SK-N-SH treated with all-trans-retinoic acid at 6 μM for 48 hours (cell line): Measurements from ENCODE around the gene PLEKHM3.

ENCODE experiments used
- ARNTL ChIP-seq: fragments of 450-650 bp; formaldehyde crosslinking; IDR thresholded peaks from 2 replicates; pipeline ENCODE4 v1.5.0; 2020; ENCODE audit warnings: low read depth, mild to moderate bottlenecking, moderate library complexity, borderline replicate concordance
- ESRRG ChIP-seq: fragments of 250-450 bp; sonication (Bioruptor Pico); IDR thresholded peaks from 2 replicates; pipeline ENCODE4 v1.6.1; 2021; ENCODE audit warnings: mild to moderate bottlenecking
- RARB ChIP-seq: fragments of 250-450 bp; sonication (Bioruptor Pico); IDR thresholded peaks from 2 replicates; pipeline ENCODE4 v1.8.0; 2021; ENCODE audit warnings: mild to moderate bottlenecking, moderate library complexity
- TCF4 ChIP-seq: fragments of 250-450 bp; sonication (Bioruptor Pico); IDR thresholded peaks from 2 replicates; pipeline ENCODE4 v1.8.0; 2021; ENCODE audit warnings: mild to moderate bottlenecking, moderate library complexity, borderline replicate concordance
- ZC3H10 ChIP-seq: fragments of 250-450 bp; sonication (Bioruptor Pico); IDR thresholded peaks from 2 replicates; pipeline ENCODE4 v1.5.1; 2021; ENCODE audit warnings: mild to moderate bottlenecking, moderate library complexity
- ZFP3 ChIP-seq: fragments of 250-450 bp; sonication (Bioruptor Pico); IDR thresholded peaks from 2 replicates; pipeline ENCODE4 v1.5.0; 2020; ENCODE audit warnings: mild to moderate bottlenecking, moderate library complexity
- ZFP30 ChIP-seq: fragments of 450-650 bp; formaldehyde crosslinking; IDR thresholded peaks from 2 replicates; pipeline ENCODE4 v1.5.0; 2022; ENCODE audit warnings: mild to moderate bottlenecking, moderate library complexity
- ZNF565 ChIP-seq: fragments of 450-650 bp; formaldehyde crosslinking; conservative IDR thresholded peaks from 2 replicates; pipeline ENCODE4 v1.5.0; 2020; ENCODE audit warnings: low read depth, mild to moderate bottlenecking, moderate library complexity
- TF ChIP-seq, protein P1 (sequence below): fragments of 250-450 bp; sonication (Bioruptor Pico); IDR thresholded peaks from 2 replicates; pipeline ENCODE4 v1.8.0; 2020; ENCODE audit warnings: mild to moderate bottlenecking, moderate library complexity, borderline replicate concordance
- TF ChIP-seq, protein P2 (sequence below): fragments of 250-450 bp; sonication (Bioruptor Pico); IDR thresholded peaks from 2 replicates; pipeline ENCODE4 v1.5.1; 2021; ENCODE audit warnings: mild to moderate bottlenecking, moderate library complexity
- TF ChIP-seq, protein P3 (sequence below): fragments of 250-450 bp; sonication (Bioruptor Pico); IDR thresholded peaks from 2 replicates; pipeline ENCODE4 v1.5.1; 2020; ENCODE audit warnings: low read depth, mild to moderate bottlenecking, moderate library complexity
- TF ChIP-seq, protein P4 (sequence below): fragments of 250-450 bp; sonication (Bioruptor Pico); IDR thresholded peaks from 2 replicates; pipeline ENCODE4 v1.8.0; 2021; ENCODE audit warnings: low read depth, mild to moderate bottlenecking, moderate library complexity, borderline replicate concordance

DNA sequence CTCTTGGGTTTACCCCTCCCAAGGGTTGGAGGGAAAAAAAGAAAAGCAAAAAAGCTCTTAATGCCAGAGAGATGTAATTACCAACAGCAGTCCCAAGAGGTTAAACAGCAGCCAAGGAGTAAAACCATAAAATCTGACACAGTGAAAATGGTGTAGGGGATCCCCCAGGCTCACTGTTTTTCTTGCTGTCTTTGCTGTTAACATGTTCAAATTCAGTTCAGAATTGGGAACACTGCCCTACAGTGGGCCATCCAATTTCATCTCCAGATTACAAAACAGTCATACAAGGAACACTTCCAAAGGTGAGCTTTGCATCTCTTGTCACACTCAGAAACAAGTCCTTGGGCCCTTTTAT, 54.5 kb downstream of the PLEKHM3 start:
- no peak for TF ChIP-seq ARNTL
- no peak for TF ChIP-seq ZFP30 (CRISPR knock-in tag)
- no peak for TF ChIP-seq ZFP3 (CRISPR knock-in tag)
- TF ChIP-seq ZNF565 (CRISPR knock-in tag): no peak
- TF ChIP-seq, protein P1, sequence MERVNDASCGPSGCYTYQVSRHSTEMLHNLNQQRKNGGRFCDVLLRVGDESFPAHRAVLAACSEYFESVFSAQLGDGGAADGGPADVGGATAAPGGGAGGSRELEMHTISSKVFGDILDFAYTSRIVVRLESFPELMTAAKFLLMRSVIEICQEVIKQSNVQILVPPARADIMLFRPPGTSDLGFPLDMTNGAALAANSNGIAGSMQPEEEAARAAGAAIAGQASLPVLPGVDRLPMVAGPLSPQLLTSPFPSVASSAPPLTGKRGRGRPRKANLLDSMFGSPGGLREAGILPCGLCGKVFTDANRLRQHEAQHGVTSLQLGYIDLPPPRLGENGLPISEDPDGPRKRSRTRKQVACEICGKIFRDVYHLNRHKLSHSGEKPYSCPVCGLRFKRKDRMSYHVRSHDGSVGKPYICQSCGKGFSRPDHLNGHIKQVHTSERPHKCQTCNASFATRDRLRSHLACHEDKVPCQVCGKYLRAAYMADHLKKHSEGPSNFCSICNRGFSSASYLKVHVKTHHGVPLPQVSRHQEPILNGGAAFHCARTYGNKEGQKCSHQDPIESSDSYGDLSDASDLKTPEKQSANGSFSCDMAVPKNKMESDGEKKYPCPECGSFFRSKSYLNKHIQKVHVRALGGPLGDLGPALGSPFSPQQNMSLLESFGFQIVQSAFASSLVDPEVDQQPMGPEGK (CRISPR knock-in tag): no peak
- TF ChIP-seq RARB (CRISPR knock-in tag): no peak
- no peak for TF ChIP-seq ZC3H10 (CRISPR knock-in tag)
- TF ChIP-seq, protein P2, sequence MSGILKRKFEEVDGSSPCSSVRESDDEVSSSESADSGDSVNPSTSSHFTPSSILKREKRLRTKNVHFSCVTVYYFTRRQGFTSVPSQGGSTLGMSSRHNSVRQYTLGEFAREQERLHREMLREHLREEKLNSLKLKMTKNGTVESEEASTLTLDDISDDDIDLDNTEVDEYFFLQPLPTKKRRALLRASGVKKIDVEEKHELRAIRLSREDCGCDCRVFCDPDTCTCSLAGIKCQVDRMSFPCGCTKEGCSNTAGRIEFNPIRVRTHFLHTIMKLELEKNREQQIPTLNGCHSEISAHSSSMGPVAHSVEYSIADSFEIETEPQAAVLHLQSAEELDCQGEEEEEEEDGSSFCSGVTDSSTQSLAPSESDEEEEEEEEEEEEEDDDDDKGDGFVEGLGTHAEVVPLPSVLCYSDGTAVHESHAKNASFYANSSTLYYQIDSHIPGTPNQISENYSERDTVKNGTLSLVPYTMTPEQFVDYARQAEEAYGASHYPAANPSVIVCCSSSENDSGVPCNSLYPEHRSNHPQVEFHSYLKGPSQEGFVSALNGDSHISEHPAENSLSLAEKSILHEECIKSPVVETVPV (CRISPR knock-in tag): no peak
- TF ChIP-seq, protein P3, sequence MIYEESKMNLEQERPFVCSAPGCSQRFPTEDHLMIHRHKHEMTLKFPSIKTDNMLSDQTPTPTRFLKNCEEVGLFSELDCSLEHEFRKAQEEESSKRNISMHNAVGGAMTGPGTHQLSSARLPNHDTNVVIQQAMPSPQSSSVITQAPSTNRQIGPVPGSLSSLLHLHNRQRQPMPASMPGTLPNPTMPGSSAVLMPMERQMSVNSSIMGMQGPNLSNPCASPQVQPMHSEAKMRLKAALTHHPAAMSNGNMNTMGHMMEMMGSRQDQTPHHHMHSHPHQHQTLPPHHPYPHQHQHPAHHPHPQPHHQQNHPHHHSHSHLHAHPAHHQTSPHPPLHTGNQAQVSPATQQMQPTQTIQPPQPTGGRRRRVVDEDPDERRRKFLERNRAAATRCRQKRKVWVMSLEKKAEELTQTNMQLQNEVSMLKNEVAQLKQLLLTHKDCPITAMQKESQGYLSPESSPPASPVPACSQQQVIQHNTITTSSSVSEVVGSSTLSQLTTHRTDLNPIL (CRISPR knock-in tag): no peak
- TF ChIP-seq, protein P4, sequence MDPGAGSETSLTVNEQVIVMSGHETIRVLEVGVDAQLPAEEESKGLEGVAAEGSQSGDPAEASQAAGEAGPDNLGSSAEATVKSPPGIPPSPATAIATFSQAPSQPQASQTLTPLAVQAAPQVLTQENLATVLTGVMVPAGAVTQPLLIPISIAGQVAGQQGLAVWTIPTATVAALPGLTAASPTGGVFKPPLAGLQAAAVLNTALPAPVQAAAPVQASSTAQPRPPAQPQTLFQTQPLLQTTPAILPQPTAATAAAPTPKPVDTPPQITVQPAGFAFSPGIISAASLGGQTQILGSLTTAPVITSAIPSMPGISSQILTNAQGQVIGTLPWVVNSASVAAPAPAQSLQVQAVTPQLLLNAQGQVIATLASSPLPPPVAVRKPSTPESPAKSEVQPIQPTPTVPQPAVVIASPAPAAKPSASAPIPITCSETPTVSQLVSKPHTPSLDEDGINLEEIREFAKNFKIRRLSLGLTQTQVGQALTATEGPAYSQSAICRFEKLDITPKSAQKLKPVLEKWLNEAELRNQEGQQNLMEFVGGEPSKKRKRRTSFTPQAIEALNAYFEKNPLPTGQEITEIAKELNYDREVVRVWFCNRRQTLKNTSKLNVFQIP (CRISPR knock-in tag): no peak
- no peak for TF ChIP-seq TCF4 (CRISPR knock-in tag)
- no peak for TF ChIP-seq ESRRG
